ENCODE results near the gene NCK2. TPM values are rescaled to one million over a fixed set of nuclear protein-coding genes. Genes with fewer than 3 reads are reported as not detected.
A peak's percentile ranks its signal among the peaks of the same experiment; 100 is the strongest.

Gene NCK2
- total RNA-seq, 1 experiment from 2014 or later, result 0.30 TPM

DNA sequence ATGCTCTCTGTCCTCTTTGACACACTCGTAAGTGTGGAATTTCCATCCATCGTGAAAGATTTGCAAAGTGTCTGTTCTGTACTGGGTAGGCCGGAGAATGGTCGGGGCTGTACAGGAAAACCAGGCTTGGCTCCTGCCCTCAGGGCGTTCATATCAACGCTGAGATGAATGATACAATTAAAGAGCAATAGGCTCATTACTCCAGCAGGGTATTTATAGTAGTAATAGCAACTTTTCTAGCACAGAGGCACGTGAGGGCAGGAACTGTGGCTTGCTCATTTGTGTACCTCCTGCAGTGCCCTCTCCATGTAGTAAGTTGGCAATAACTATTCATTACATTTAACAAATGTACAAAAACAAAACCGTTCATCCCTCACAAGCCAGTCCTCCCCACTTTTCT, 5.3 kb upstream of the NCK2 start:
- H3K9me2 ChIP-seq (replicated peaks; ENCODE audit: insufficient read depth, low read length), result no peaks in the 10 kb centered on the region
- no peak overlapping the region for H2AFZ ChIP-seq (ENCODE audit: low read length)
- H3K36me3 ChIP-seq (ENCODE audit: insufficient read depth, low read length), result no peaks in the 10 kb centered on the region
- H3K79me2 ChIP-seq (ENCODE audit: low read length), result no peaks in the 10 kb centered on the region
- H3K4me3 ChIP-seq (ENCODE audit: low read length), result no peak overlapping the region
- H3K27me3 ChIP-seq (ENCODE audit: low read length), result no peaks in the 10 kb centered on the region
- H3K27ac ChIP-seq (ENCODE audit: low read length), result no peak overlapping the region
- no peak for DNase-seq
- no peaks in the 10 kb centered on the region for H3K9me3 ChIP-seq (ENCODE audit: low read length)
- peaks cover 6% of the 10 kb centered on the region for H3K4me1 ChIP-seq (ENCODE audit: low read length)
- no peaks in the 10 kb centered on the region for H4K20me1 ChIP-seq (ENCODE audit: insufficient read depth, low read depth, low read length)
- no peak overlapping the region for H3K9ac ChIP-seq (ENCODE audit: low read length)
- H3K4me2 ChIP-seq (ENCODE audit: low read depth, low read length, poor library complexity, severe bottlenecking), result no peak overlapping the region

GRCh38 chr2:105739944-105740530, 4.7 kb upstream of the NCK2 start:
- no peak overlapping the region for H3K27ac ChIP-seq (ENCODE audit: low read length)

GRCh38 chr2:105741174-105741573, 3.5 kb upstream of the NCK2 start:
- H3K36me3 ChIP-seq (ENCODE audit: insufficient read depth, low read length), result no peaks in the 10 kb centered on the region
- H3K4me3 ChIP-seq (ENCODE audit: low read length), result no peak overlapping the region
- DNase-seq, result no peak
- no peak overlapping the region for H3K9ac ChIP-seq (ENCODE audit: low read length)
- no peak overlapping the region for H2AFZ ChIP-seq (ENCODE audit: low read length)
- no peak overlapping the region for H3K4me2 ChIP-seq (ENCODE audit: low read depth, low read length, poor library complexity, severe bottlenecking)
- H3K4me1 ChIP-seq (ENCODE audit: low read length), result peaks cover 16% of the 10 kb centered on the region
- H3K27ac ChIP-seq (ENCODE audit: low read length), result no peak overlapping the region
- H3K79me2 ChIP-seq (ENCODE audit: low read length), result no peaks in the 10 kb centered on the region
- peaks cover 3% of the 10 kb centered on the region; the same call in 1 of the 2 replicates for H3K27me3 ChIP-seq (ENCODE audit: low read length)
- no peaks in the 10 kb centered on the region for H3K9me2 ChIP-seq (replicated peaks; ENCODE audit: insufficient read depth, low read length)
- H3K9me3 ChIP-seq (ENCODE audit: low read length), result no peaks in the 10 kb centered on the region
- 0 out of 2 replicates have a peak, but pooled peaks cover 5% of the 10 kb centered on the region for H4K20me1 ChIP-seq (ENCODE audit: insufficient read depth, low read depth, low read length)

More at GRCh38 chr2:105739944-105740530, 4.7 kb upstream of the NCK2 start:
- no peak overlapping the region for H2AFZ ChIP-seq (ENCODE audit: low read length)
- no peaks in the 10 kb centered on the region for H3K9me3 ChIP-seq (ENCODE audit: low read length)
- H3K4me2 ChIP-seq (ENCODE audit: low read depth, low read length, poor library complexity, severe bottlenecking), result no peak overlapping the region
- no peaks in the 10 kb centered on the region for H3K36me3 ChIP-seq (ENCODE audit: insufficient read depth, low read length)
- H3K79me2 ChIP-seq (ENCODE audit: low read length), result no peaks in the 10 kb centered on the region
- H3K27me3 ChIP-seq (ENCODE audit: low read length), result no peaks in the 10 kb centered on the region
- no peak overlapping the region for H3K9ac ChIP-seq (ENCODE audit: low read length)
- no peaks in the 10 kb centered on the region for H4K20me1 ChIP-seq (ENCODE audit: insufficient read depth, low read depth, low read length)
- no peak for DNase-seq
- no peak overlapping the region for H3K4me3 ChIP-seq (ENCODE audit: low read length)
- no peaks in the 10 kb centered on the region for H3K9me2 ChIP-seq (replicated peaks; ENCODE audit: insufficient read depth, low read length)
- peaks cover 6% of the 10 kb centered on the region for H3K4me1 ChIP-seq (ENCODE audit: low read length)

- no peak for DNase-seq
- Histone ChIP-seq H3K4me1 (ENCODE audit: low read length) (peaks cover 16% of the 10 kb centered on the region), H3K4me3 (ENCODE audit: low read length) (no peak overlapping the region), H2AFZ (ENCODE audit: low read length) (no peak overlapping the region), H3K9me2 (replicated peaks; ENCODE audit: insufficient read depth, low read length) (no peaks in the 10 kb centered on the region), H3K4me2 (ENCODE audit: low read depth, low read length, poor library complexity, severe bottlenecking) (no peak overlapping the region), H4K20me1 (ENCODE audit: insufficient read depth, low read depth, low read length) (0 out of 2 replicates have a peak, but pooled peaks cover 6% of the 10 kb centered on the region), H3K9ac (ENCODE audit: low read length) (no peak overlapping the region), H3K27me3 (ENCODE audit: low read length) (peaks cover 3% of the 10 kb centered on the region; the same call in 1 of the 2 replicates), H3K27ac (ENCODE audit: low read length) (no peak overlapping the region), H3K79me2 (ENCODE audit: low read length) (no peaks in the 10 kb centered on the region), H3K36me3 (ENCODE audit: insufficient read depth, low read length) (no peaks in the 10 kb centered on the region), H3K9me3 (ENCODE audit: low read length) (no peaks in the 10 kb centered on the region)
Observed at GRCh38 chr2:105741617-105742016, 3.1 kb upstream of the NCK2 start.

- H3K9ac ChIP-seq (ENCODE audit: low read length), result peak overlapping the region; percentile 42
- no peaks in the 10 kb centered on the region for H3K9me2 ChIP-seq (replicated peaks; ENCODE audit: insufficient read depth, low read length)
- no peaks in the 10 kb centered on the region for H3K36me3 ChIP-seq (ENCODE audit: insufficient read depth, low read length)
- H3K79me2 ChIP-seq (ENCODE audit: low read length), result no peaks in the 10 kb centered on the region
- H3K4me1 ChIP-seq (ENCODE audit: low read length), result peaks cover 16% of the 10 kb centered on the region
- H3K4me3 ChIP-seq (ENCODE audit: low read length), result peak overlapping the region; percentile 56; the same call in 1 of the 2 replicates
- peak; percentile 65 for DNase-seq
- H4K20me1 ChIP-seq (ENCODE audit: insufficient read depth, low read depth, low read length), result peaks cover 7% of the 10 kb centered on the region; the same call in 1 of the 2 replicates
- no peaks in the 10 kb centered on the region for H3K9me3 ChIP-seq (ENCODE audit: low read length)
- peak overlapping the region; percentile 63 for H3K4me2 ChIP-seq (ENCODE audit: low read depth, low read length, poor library complexity, severe bottlenecking)
- 0 out of 2 replicates have a peak overlapping the region, but pooled peaks have one; percentile 13 for H2AFZ ChIP-seq (ENCODE audit: low read length)
- no peak overlapping the region for H3K27ac ChIP-seq (ENCODE audit: low read length)
- H3K27me3 ChIP-seq (ENCODE audit: low read length), result peaks cover 3% of the 10 kb centered on the region; the same call in 1 of the 2 replicates
Observed at GRCh38 chr2:105744091-105744908, 412 bp upstream of the NCK2 start.

DNA sequence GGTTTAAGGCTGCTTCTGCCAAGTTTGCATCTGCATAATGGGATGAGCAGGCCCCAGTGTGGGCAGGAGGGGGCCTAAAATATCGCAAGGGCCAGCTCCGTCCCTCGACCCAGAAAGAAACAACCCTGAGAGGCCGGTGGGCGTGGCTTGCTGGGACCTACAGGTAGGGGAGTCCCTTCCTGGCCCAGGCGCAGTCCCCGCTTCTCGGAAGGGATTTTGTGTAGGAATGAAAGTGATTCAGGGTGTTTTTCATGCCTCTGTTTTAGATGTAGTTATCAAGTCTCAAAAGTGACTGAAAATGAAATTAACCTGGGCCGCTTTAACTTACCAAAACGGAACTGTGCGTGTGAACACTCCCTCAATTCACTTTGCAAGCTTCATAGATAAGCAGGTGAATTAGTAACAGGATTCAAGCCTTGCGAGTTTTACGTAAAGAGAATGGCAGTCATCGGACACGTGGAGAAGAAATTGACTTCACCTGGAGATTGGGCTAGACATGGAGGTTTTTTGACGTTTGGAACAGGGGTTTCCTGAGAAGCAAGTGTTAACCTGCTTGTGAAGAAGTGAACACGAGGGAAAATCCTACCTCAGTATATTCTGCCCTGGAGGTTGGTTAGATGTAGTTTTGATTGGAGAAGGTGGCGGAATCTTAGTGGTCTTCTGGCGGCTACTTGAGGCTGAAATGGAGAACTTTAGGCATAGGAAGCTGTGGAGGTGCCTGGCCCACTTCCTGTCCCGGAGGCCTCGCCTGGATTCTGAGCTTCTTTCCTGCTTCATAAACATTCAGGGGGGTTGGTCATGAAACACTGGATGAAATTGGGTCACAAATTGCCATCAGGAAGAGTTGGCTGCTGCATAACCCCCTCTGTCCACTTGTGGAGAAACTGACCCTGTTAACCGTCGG, 1.7 kb downstream of the NCK2 start:
- H3K4me3 ChIP-seq (ENCODE audit: low read length), result peak overlapping the region; percentile 68; the same call in 1 of the 2 replicates
- H3K9ac ChIP-seq (ENCODE audit: low read length), result no peak overlapping the region

DNA sequence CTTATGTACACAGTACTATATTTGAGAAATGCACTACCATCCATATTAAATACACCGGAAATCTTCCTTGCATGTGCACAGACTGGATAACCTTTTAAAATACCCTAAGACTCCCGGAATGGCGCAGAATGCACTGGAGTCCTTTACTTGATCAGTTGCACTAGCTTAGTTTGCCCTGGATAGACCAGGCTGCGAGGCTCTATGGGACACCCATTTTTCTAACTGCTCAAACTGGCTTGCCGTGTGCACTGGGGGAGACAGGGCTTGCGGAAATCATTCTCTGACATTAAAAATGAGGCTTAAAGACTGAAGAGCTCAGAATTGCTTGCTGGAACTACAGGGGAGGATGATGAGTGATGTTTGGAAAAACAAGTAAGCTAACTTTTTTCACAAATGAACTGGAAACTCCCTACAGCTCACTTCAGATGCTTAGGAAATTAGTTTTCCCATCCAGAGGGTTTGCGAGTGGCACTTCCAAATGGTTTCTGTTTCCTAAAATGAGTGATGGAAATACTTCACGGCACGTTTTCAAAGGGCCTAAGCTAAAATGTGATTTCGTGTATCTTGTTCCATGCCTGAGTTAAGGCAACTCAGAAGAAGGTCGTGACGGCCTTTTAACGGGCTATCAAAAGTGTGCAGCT, 2.7 kb downstream of the NCK2 start:
- no peaks in the 10 kb centered on the region for H3K9me2 ChIP-seq (replicated peaks; ENCODE audit: insufficient read depth, low read length)
- peaks cover 7% of the 10 kb centered on the region; the same call in 1 of the 2 replicates for H4K20me1 ChIP-seq (ENCODE audit: insufficient read depth, low read depth, low read length)
- no peak for DNase-seq
- H3K27ac ChIP-seq (ENCODE audit: low read length), result no peak overlapping the region
- H3K4me3 ChIP-seq (ENCODE audit: low read length), result no peak overlapping the region
- peaks cover 3% of the 10 kb centered on the region; the same call in 1 of the 2 replicates for H3K27me3 ChIP-seq (ENCODE audit: low read length)
- H3K36me3 ChIP-seq (ENCODE audit: insufficient read depth, low read length), result no peaks in the 10 kb centered on the region
- H3K9me3 ChIP-seq (ENCODE audit: low read length), result no peaks in the 10 kb centered on the region
- H3K9ac ChIP-seq (ENCODE audit: low read length), result no peak overlapping the region
- peaks cover 16% of the 10 kb centered on the region for H3K4me1 ChIP-seq (ENCODE audit: low read length)
- H2AFZ ChIP-seq (ENCODE audit: low read length), result no peak overlapping the region
- H3K4me2 ChIP-seq (ENCODE audit: low read depth, low read length, poor library complexity, severe bottlenecking), result no peak overlapping the region
- no peaks in the 10 kb centered on the region for H3K79me2 ChIP-seq (ENCODE audit: low read length)

More for the DNA sequence above, 1.7 kb downstream of the NCK2 start:
- Histone ChIP-seq H3K4me2 (ENCODE audit: low read depth, low read length, poor library complexity, severe bottlenecking) (no peak overlapping the region), H3K27ac (ENCODE audit: low read length) (no peak overlapping the region), H3K27me3 (ENCODE audit: low read length) (peaks cover 3% of the 10 kb centered on the region; the same call in 1 of the 2 replicates), H3K9me2 (replicated peaks; ENCODE audit: insufficient read depth, low read length) (no peaks in the 10 kb centered on the region), H3K79me2 (ENCODE audit: low read length) (no peaks in the 10 kb centered on the region), H3K4me1 (ENCODE audit: low read length) (peaks cover 16% of the 10 kb centered on the region), H3K36me3 (ENCODE audit: insufficient read depth, low read length) (no peaks in the 10 kb centered on the region), H3K9me3 (ENCODE audit: low read length) (no peaks in the 10 kb centered on the region), H2AFZ (ENCODE audit: low read length) (no peak overlapping the region), H4K20me1 (ENCODE audit: insufficient read depth, low read depth, low read length) (peaks cover 7% of the 10 kb centered on the region; the same call in 1 of the 2 replicates)
- no peak for DNase-seq
